IPS DF 19.7 (cell line): ENCODE data around the gene MBD2.
"Not testable (repeated sequence)": the region's sequence is repeated elsewhere in the genome, so short reads cannot be mapped to it uniquely, and the experiment has no call there.

Experiments used
- DNase-seq: peaks from one replicate; pipeline ENCODE4 v3.0.0-alpha.2; 2013; ENCODE audit warnings: low read depth, low spot score

MBD2 gene

GRCh38 chr18:54238173-54238936 is 13.9 kb upstream of the MBD2 start:
- no peak for DNase-seq

GRCh38 chr18:54235871-54236270 is 11.4 kb upstream of the MBD2 start:
- DNase-seq = no peak

- DNase-seq = no peak
These were observed 9.3 kb upstream of the MBD2 start for GRCh38 chr18:54233747-54234146.

GRCh38 chr18:54233228-54233625 is 8.8 kb upstream of the MBD2 start:
- DNase-seq = no peak

GRCh38 chr18:54232485-54233227 is 8.2 kb upstream of the MBD2 start:
- no peak for DNase-seq

GRCh38 chr18:54229421-54230059 is 5.1 kb upstream of the MBD2 start:
- DNase-seq = no peak

- no peak for DNase-seq
These were observed 3.9 kb upstream of the MBD2 start for GRCh38 chr18:54228364-54228763.

GRCh38 chr18:54223568-54224241 is 764 bp downstream of the MBD2 start:
- DNase-seq = no peak

- no peak for DNase-seq
These were observed 1.4 kb downstream of the MBD2 start for GRCh38 chr18:54222922-54223567.

- no peak for DNase-seq
These were observed 4.1 kb downstream of the MBD2 start for GRCh38 chr18:54220406-54220805.

GRCh38 chr18:54218803-54219202 is 5.7 kb downstream of the MBD2 start:
- DNase-seq = not testable (repeated sequence)

- DNase-seq = no peak
These were observed 6.2 kb downstream of the MBD2 start for GRCh38 chr18:54218299-54218698.

- no peak for DNase-seq
These were observed 6.8 kb downstream of the MBD2 start for GRCh38 chr18:54217624-54218023.

- DNase-seq = no peak
These were observed 9.4 kb downstream of the MBD2 start for GRCh38 chr18:54215069-54215468.

GRCh38 chr18:54210463-54210862 is 14.0 kb downstream of the MBD2 start:
- no peak for DNase-seq

- no peak for DNase-seq
These were observed 14.8 kb downstream of the MBD2 start for GRCh38 chr18:54209471-54210180.

- DNase-seq = no peak
These were observed 18.0 kb downstream of the MBD2 start for GRCh38 chr18:54206447-54206846.

- DNase-seq = no peak
These were observed 18.5 kb downstream of the MBD2 start for GRCh38 chr18:54205959-54206358.

- not testable (repeated sequence) for DNase-seq
These were observed 19.0 kb downstream of the MBD2 start for GRCh38 chr18:54205448-54205847.

GRCh38 chr18:54204883-54205282 is 19.6 kb downstream of the MBD2 start:
- no peak for DNase-seq

- DNase-seq = no peak
These were observed 20.6 kb downstream of the MBD2 start for GRCh38 chr18:54203914-54204313.
